Measurements from ENCODE around the gene ADAMTS2.

ADAMTS2 gene

DNA sequence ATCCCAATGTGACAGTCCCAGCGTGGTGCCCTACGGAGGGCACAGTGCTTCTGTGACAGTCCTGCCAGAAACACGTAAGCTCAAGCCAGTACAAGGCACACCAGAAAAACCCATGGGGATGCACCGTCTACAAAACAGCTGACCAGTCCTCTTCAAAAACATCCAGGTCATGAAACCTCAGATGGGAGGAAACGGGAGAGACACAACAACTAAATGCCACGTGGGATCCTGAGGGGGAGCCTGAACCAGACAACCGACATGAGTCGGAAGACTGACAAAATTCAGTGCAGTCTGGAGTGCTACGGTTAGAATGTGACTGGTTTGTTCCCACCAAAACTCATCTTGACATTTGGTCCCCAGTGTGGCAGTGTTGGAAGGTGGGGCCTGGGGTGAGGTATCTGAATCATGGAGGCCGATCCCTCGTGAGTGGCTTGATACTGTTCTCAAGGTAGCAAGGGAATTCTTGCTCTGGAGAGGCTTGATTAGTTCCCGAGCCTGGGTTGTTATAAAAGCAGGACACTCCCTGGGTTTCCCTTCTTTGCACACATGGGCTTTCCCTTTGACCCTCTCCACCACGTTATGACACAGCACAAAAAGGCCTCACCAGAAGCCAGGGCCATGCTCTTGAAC lies 55.4 kb downstream of the ADAMTS2 start:
- TF ChIP-seq ZBTB7A (IDR thresholded peaks at IDR 0.05; ENCODE audit: low read depth), result no peak
- TF ChIP-seq REST (IDR thresholded peaks at IDR 0.05; ENCODE audit: low read depth), result no peak
- TF ChIP-seq CREB1 (IDR thresholded peaks at IDR 0.05; ENCODE audit: low read depth), result no peak
- no peak for TF ChIP-seq TAF1 (IDR thresholded peaks at IDR 0.05; ENCODE audit: low read depth)
- TF ChIP-seq YY1 (IDR thresholded peaks at IDR 0.05; ENCODE audit: low read depth), result no peak
- no peak for TF ChIP-seq EP300 (IDR thresholded peaks at IDR 0.05; ENCODE audit: borderline replicate concordance)
- TF ChIP-seq EGR1 (IDR thresholded peaks at IDR 0.05), result no peak
- TF ChIP-seq TCF12 (IDR thresholded peaks at IDR 0.05; ENCODE audit: low read depth), result no peak
- TF ChIP-seq RAD21 (IDR thresholded peaks at IDR 0.05; ENCODE audit: low read depth), result no peak
- no peak for TF ChIP-seq FOXM1 (IDR thresholded peaks at IDR 0.05; ENCODE audit: borderline replicate concordance, low read depth)
- TF ChIP-seq MAX (IDR thresholded peaks at IDR 0.05), result no peak
- TF ChIP-seq USF1 (IDR thresholded peaks at IDR 0.05), result no peak

DNA sequence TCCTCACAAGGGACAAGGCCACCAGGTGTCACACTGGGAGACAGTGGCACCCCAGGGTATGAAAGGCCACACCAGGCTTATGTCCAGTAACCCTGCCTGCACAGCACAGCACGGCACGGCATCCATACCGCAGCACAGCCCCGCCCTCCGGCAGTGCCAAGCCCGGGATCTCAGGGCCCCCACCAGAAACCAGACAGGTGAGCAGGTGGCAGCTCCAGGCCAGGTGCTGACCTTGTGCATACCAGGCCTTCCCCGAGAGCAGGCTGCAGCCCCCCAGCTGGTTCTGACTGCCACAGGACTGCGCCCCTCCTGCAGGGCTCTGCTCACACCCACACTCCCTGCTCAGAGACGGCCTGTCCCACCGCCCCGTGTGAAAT lies 56.5 kb downstream of the ADAMTS2 start:
- no peak for TF ChIP-seq EGR1 (IDR thresholded peaks at IDR 0.05)
- no peak for TF ChIP-seq CREB1 (IDR thresholded peaks at IDR 0.05; ENCODE audit: low read depth)
- no peak for TF ChIP-seq CEBPB (IDR thresholded peaks at IDR 0.05)
- no peak for TF ChIP-seq USF1 (IDR thresholded peaks at IDR 0.05)
- TF ChIP-seq TAF1 (IDR thresholded peaks at IDR 0.05; ENCODE audit: low read depth), result no peak
- TF ChIP-seq EP300 (IDR thresholded peaks at IDR 0.05; ENCODE audit: borderline replicate concordance), result no peak
- no peak for TF ChIP-seq ZBTB7A (IDR thresholded peaks at IDR 0.05; ENCODE audit: low read depth)
- TF ChIP-seq YY1 (IDR thresholded peaks at IDR 0.05; ENCODE audit: low read depth), result no peak
- no peak for TF ChIP-seq RAD21 (IDR thresholded peaks at IDR 0.05; ENCODE audit: low read depth)
- no peak for TF ChIP-seq REST (IDR thresholded peaks at IDR 0.05; ENCODE audit: low read depth)
- TF ChIP-seq TCF12 (IDR thresholded peaks at IDR 0.05; ENCODE audit: low read depth), result no peak
- no peak for TF ChIP-seq NFIC (IDR thresholded peaks at IDR 0.05)
- TF ChIP-seq TEAD4 (IDR thresholded peaks at IDR 0.05), result no peak

DNA sequence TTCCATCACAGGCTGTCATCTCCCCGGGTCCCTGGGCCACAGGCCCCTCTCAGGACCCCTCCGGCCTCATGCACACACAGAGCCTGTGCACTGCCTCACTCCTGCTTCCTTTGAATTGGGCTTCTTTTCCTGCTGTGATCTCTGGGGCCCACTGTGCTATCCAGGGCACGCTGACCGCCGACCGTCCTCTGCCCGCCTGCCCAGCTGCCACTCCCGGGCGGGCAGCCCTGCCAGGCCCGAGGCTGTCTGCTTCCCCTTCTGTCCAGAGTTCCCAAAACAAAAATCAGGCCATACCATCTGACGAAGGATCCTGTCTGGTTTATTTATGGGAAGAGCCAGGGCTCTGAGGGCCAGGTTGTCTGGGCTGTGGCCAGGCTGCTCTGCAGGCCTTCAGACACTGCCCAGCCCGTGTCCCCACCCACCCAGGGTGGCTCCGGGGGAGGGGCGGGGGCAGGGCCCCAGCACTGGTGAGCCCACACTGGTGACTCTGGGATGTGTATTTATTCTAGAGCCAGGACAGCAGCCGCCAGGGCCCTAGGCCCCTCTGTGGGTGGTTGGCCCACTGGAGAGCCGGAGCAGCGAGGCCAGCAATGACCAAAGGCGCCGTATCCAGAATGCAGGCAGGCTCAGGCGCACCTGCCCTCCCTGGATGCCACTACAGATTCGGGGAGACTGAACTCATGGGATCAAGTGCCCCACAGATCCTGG lies 57.0 kb downstream of the ADAMTS2 start:
- TF ChIP-seq TCF12 (IDR thresholded peaks at IDR 0.05; ENCODE audit: low read depth) (no peak), EGR1 (IDR thresholded peaks at IDR 0.05) (no peak), USF1 (IDR thresholded peaks at IDR 0.05) (no peak), YY1 (IDR thresholded peaks at IDR 0.05; ENCODE audit: low read depth) (no peak), REST (IDR thresholded peaks at IDR 0.05; ENCODE audit: low read depth) (no peak), CEBPB (IDR thresholded peaks at IDR 0.05) (no peak), TEAD4 (IDR thresholded peaks at IDR 0.05) (no peak), FOXM1 (IDR thresholded peaks at IDR 0.05; ENCODE audit: borderline replicate concordance, low read depth) (no peak), NFIC (IDR thresholded peaks at IDR 0.05) (no peak), CREB1 (IDR thresholded peaks at IDR 0.05; ENCODE audit: low read depth) (no peak), TAF1 (IDR thresholded peaks at IDR 0.05; ENCODE audit: low read depth) (no peak), RAD21 (IDR thresholded peaks at IDR 0.05; ENCODE audit: low read depth) (no peak), ZBTB7A (IDR thresholded peaks at IDR 0.05; ENCODE audit: low read depth) (no peak), MAX (IDR thresholded peaks at IDR 0.05) (no peak), EP300 (IDR thresholded peaks at IDR 0.05; ENCODE audit: borderline replicate concordance) (no peak)
